HG03469 (cell line): ENCODE data around the gene PARD3.

ENCODE experiments used
- ATAC-seq: cut with Tn5 transposase; IDR thresholded peaks from one replicate; pipeline ENCODE4 v1.9.1; 2021; ENCODE audit warnings: mild to moderate bottlenecking, moderate library complexity, moderate number of reproducible peaks; ENCODE audit not compliant: unreplicated experiment

The PARD3 gene

GRCh38 chr10:34244756-34245484 lies 570.2 kb downstream of the PARD3 start:
- ATAC-seq: no peak

- ATAC-seq: no peak
These were observed 573.7 kb downstream of the PARD3 start for GRCh38 chr10:34241226-34242000.

GRCh38 chr10:34240039-34240438 lies 575.1 kb downstream of the PARD3 start:
- ATAC-seq: no peak

- no peak for ATAC-seq
These were observed 577.1 kb downstream of the PARD3 start for GRCh38 chr10:34237898-34238455.

- no peak for ATAC-seq
These were observed 578.2 kb downstream of the PARD3 start for GRCh38 chr10:34236931-34237330.

- ATAC-seq: no peak
These were observed 579.8 kb downstream of the PARD3 start for GRCh38 chr10:34235164-34235832.

- no peak for ATAC-seq
These were observed 582.6 kb downstream of the PARD3 start for GRCh38 chr10:34232481-34232880.

- no peak for ATAC-seq
These were observed 583.5 kb downstream of the PARD3 start for GRCh38 chr10:34231441-34232180.

GRCh38 chr10:34229917-34230316 lies 585.2 kb downstream of the PARD3 start:
- ATAC-seq: no peak

GRCh38 chr10:34228066-34228465 lies 587.0 kb downstream of the PARD3 start:
- ATAC-seq: no peak

- no peak for ATAC-seq
These were observed 590.5 kb downstream of the PARD3 start for GRCh38 chr10:34224639-34225038.

GRCh38 chr10:34223658-34224057 lies 591.4 kb downstream of the PARD3 start:
- no peak for ATAC-seq

- ATAC-seq: no peak
These were observed 592.7 kb downstream of the PARD3 start for GRCh38 chr10:34222359-34222758.

GRCh38 chr10:34219753-34220548 lies 595.1 kb downstream of the PARD3 start:
- ATAC-seq: no peak

- no peak for ATAC-seq
These were observed 597.6 kb downstream of the PARD3 start for GRCh38 chr10:34217524-34217923.

GRCh38 chr10:34216348-34216945 lies 598.6 kb downstream of the PARD3 start:
- ATAC-seq: no peak

- ATAC-seq: no peak
These were observed 601.3 kb downstream of the PARD3 start for GRCh38 chr10:34213805-34214197.

GRCh38 chr10:34213193-34213804 lies 601.8 kb downstream of the PARD3 start:
- no peak for ATAC-seq

GRCh38 chr10:34207343-34207742 lies 607.8 kb downstream of the PARD3 start:
- ATAC-seq: no peak
